ENCODE data around the gene F5.
"Not testable (repeated sequence)": the region's sequence is repeated elsewhere in the genome, so short reads cannot be mapped to it uniquely, and the experiment has no call there.

F5 gene

DNA sequence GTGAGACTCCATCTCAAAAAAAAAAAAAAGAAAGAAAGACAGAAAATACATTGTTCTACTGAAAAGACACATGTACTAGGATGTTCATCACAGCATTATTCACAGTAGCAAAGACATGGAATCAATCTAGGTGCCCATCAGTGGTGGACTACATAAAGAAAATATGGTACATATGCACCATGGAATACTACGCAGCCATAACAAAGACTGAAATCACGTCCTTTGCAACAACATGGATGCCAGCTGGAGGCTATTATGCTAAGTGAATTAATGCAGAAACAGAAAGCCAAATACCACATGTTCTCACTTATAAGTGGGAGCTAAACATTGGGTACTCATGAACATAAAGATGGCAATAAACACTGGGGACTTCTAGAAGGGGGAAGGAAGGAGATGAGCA is 51.6 kb downstream of the F5 start:
- no peak for DNase-seq (ENCODE audit: low read depth)
- TF ChIP-seq, protein P1, sequence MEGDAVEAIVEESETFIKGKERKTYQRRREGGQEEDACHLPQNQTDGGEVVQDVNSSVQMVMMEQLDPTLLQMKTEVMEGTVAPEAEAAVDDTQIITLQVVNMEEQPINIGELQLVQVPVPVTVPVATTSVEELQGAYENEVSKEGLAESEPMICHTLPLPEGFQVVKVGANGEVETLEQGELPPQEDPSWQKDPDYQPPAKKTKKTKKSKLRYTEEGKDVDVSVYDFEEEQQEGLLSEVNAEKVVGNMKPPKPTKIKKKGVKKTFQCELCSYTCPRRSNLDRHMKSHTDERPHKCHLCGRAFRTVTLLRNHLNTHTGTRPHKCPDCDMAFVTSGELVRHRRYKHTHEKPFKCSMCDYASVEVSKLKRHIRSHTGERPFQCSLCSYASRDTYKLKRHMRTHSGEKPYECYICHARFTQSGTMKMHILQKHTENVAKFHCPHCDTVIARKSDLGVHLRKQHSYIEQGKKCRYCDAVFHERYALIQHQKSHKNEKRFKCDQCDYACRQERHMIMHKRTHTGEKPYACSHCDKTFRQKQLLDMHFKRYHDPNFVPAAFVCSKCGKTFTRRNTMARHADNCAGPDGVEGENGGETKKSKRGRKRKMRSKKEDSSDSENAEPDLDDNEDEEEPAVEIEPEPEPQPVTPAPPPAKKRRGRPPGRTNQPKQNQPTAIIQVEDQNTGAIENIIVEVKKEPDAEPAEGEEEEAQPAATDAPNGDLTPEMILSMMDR (conservative IDR thresholded peaks at IDR 0.05; ENCODE audit: control insufficient read depth, insufficient read depth, low read depth, low read length), result no peak
- no peak overlapping the region for H3K4me3 ChIP-seq (ENCODE audit: control insufficient read depth, low read depth, low read length)

DNA sequence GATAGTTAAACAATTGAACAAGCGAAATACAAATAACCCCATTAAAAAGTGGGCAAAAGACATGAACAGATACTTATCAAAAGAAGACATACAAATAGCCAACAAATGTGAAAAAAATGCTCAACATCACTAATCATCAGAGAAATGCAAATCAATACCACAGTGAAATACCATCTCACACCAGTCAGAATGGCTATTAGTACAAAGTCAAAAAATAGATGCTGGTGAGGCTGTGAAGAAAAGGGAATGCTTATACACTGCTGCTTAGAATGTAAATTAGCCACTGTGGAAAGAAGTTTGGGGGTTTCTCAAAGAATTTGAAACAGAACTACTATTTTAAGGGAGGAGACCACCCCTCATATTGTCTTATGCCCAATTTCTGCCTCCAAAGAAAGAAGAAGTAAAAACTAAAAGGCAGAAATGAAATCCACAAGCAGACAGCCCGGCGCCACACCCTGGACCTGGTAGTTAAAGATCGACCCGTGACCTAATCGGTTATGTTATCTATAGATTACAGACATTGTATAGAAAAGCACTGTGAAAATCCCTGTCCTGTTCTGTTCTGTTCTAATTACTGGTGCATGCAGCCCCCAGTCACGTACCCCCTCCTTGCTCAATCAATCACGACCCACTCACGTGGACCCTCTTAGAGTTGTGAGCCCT is 52.6 kb downstream of the F5 start:
- DNase-seq (ENCODE audit: low read depth); H3K4me3 ChIP-seq (ENCODE audit: control insufficient read depth, low read depth, low read length): not testable (repeated sequence)

DNA sequence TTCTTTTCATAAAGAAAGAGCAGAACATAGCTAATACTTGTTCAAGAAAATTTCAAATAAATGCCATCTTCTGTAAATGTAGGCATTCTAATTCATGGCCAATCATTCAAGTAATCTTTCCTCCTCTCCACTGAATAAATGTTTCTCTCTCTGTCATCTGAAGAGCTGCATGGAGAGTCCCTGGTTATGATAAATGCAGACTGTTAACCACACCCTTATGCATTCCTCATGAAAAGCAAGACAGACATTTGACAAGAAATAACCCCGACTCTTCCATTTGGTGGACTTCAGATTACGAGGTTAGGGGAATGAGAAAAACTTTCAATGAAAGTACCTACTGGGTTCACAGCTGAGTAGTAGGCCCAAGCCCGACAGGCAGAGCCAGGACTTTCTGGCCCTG is 55.8 kb downstream of the F5 start:
- TF ChIP-seq, protein P1 (conservative IDR thresholded peaks at IDR 0.05; ENCODE audit: control insufficient read depth, insufficient read depth, low read depth, low read length), result no peak
- no peak overlapping the region for H3K4me3 ChIP-seq (ENCODE audit: control insufficient read depth, low read depth, low read length)
- DNase-seq (ENCODE audit: low read depth), result no peak

DNA sequence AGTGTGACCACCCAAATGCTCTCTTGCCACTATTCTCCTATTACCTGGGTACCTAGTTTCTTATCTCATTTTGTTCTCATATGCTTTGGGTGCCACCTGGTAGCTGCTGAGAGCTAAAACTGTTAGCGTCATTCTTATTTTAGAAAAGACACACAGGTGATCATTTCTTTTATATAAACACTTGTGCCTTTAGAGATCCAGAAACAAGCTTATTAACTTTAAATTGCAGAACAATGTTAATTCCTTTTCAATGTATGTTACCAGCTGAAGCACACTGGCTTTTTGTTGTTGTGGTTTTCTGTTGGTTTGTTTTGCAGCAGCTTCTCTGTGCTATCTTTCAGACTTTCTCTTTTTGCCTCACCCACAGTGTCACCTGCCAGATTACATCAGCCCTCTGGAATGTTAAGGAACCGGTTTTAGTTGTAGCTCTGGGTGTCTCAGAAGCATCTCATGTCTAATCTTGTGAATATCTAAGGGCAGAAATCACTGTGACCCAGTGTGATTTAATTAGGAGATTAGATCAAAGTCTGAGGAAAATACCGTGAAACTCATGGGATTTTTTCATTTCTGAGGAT is 57.1 kb downstream of the F5 start:
- H3K4me3 ChIP-seq (ENCODE audit: control insufficient read depth, low read depth, low read length), result no peak overlapping the region
- no peak for DNase-seq (ENCODE audit: low read depth)
- TF ChIP-seq, protein P1 (conservative IDR thresholded peaks at IDR 0.05; ENCODE audit: control insufficient read depth, insufficient read depth, low read depth, low read length), result no peak

DNA sequence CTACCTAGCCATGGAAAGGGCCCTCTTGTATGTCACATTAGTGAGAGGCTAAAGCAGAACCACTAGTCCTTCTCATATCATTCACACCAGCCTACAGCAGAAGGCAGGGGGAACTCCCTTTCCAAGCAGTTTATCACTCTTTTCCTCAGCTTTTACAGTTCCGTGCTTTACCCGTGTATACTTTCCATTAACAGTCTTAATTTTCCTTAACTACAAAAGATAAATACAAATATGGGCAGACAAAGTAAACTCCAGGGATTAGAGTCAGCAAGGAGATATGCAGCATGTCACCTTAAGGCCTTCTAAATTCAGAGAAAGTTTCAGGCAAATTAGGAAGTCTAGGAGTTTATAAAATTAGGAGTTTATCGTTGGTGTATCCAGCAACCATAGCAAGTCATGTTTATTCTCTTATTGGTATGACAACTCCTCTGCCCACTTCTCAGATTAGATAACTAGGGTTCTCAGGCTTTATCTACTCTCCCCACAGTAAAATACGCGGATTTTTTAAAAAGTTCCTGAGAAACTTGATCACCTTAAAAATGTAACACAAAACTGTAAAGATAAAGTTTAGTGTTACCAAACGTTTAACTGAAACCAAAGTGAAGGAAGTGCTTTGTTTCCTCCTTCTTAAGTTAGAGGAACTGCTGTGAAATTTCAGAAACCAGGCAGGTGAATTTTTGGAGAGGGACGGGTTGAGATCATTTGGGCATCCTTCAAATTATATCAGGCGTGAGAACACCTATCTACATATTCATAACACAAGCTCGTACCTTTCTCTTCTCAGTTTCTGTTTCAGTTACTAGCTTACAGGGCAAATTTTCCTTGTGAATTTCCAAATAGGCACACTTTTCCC is 57.8 kb downstream of the F5 start:
- DNase-seq (ENCODE audit: low read depth), result no peak
- TF ChIP-seq, protein P1 (conservative IDR thresholded peaks at IDR 0.05; ENCODE audit: control insufficient read depth, insufficient read depth, low read depth, low read length), result no peak
- no peak overlapping the region for H3K4me3 ChIP-seq (ENCODE audit: control insufficient read depth, low read depth, low read length)

DNA sequence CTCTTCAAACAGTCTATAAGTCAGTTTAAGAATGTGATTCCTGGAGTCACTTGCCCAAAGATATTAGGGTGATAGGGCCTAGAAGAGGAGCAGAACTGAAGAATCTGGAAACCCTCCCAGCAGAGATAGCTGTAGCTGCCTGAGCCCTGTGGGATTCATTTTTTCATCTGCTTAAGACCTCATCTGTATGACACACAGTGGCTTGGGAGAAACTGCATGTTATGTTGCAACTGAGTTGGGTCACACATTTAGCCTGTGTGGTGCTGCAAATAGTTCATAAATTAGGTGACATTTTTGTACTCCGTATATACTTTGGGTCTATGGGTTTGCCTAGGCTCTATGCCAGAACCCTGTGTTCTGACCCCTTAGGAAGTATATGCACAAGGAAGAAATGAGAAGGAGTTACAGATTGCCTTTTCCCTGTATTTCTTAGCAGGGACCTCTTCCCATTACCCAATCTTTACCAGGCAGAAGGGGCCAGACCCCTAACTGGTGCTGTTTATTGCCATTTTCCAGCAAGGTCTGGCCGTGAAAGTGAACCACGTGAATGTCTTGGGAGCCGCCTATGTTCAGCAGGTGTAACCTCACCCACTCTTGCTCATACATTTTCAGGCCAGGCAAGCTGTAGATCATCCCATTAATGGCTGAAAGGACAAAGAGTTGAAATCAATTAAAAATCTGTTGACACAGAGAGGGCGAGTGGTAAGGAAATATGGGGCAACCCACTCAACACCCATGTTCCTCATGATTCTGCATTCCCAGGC is 58.6 kb downstream of the F5 start:
- H3K4me3 ChIP-seq (ENCODE audit: control insufficient read depth, low read depth, low read length), result no peak overlapping the region
- TF ChIP-seq, protein P1 (conservative IDR thresholded peaks at IDR 0.05; ENCODE audit: control insufficient read depth, insufficient read depth, low read depth, low read length), result no peak
- DNase-seq (ENCODE audit: low read depth), result peak; percentile 84
